ENCODE data around the gene SNTN.
A peak's percentile ranks its signal among the peaks of the same experiment; 100 is the strongest.

Gene SNTN

GRCh38 chr3:63624941-63625560, 27.4 kb upstream of the SNTN start:
- no peak overlapping the region for H3K27ac ChIP-seq
- no peak for TF ChIP-seq CTCF (conservative IDR thresholded peaks at IDR 0.05)

DNA sequence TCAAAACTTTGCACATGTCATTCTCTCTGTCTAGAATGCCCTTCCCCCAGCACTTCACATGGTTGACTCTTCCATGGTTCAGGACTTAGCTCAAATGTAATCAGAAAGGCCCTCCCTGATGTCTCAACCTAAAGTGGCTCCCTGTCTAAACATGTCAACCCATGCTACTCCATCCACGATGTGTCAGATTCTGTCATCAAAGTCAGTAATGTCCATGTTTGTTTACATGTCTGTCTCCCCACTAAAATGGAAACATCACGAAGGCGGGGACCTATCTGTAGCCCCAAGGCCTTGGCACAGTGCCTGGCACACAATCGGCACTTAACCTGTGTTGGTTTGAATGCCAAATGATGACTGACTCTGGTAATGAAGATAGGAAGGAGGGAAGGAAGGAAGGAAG, 20.8 kb upstream of the SNTN start:
- no peak for TF ChIP-seq CTCF (conservative IDR thresholded peaks at IDR 0.05)
- no peak overlapping the region for H3K27ac ChIP-seq

- H3K27ac ChIP-seq = no peak overlapping the region
- TF ChIP-seq CTCF (conservative IDR thresholded peaks at IDR 0.05) = no peak
Observed at GRCh38 chr3:63635186-63635585, 17.3 kb upstream of the SNTN start.

DNA sequence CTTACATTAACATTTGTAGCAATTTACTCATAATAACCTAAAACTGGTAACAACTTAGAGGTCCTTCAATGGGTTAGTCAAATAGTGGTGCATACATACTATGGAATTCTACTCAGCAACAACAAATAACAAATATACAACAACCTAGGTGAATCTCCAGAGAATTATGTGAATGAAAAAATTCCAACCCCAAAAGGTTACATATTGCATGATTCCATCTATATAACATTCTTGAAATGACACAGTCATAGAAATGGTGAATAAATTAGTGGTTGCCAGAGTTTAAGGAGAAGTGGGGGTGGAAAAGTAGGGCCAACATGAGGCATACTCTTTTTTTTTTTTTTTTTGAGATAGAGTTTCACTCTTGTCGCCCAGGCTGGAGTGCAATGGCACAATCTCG, 12.7 kb upstream of the SNTN start:
- H3K27ac ChIP-seq = no peak overlapping the region
- no peak for TF ChIP-seq CTCF (conservative IDR thresholded peaks at IDR 0.05)

- H3K27ac ChIP-seq = no peak overlapping the region
Observed at GRCh38 chr3:63642488-63642887, 10.0 kb upstream of the SNTN start.

DNA sequence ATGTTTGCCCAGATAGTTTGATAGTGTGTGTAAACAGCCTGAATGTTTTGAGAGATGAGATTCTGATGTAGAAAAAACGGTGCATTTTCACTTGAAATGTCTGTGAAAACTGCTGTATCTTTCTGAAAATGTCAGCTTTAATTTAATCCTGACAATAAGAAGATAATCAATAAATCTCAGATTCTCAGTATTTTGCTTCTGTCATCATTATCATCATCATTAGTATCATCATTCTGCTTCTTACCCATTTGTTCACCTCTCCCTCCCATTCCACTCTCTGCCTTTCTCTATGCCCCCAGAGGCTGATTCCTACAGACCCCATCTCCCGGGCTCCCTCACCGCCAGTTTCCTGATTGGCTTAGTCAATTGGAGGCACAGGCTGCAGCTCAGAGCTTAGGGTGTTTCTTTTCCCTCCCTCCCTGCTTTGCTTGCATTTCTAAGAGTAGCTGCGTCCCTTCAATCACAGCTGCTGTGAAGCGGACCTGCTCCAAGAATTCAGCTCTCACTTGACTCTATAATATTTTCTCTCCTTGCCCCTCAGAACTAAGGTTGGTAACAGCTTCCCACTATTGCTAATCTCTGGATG, 8.2 kb upstream of the SNTN start:
- TF ChIP-seq CTCF (conservative IDR thresholded peaks at IDR 0.05) = no peak
- peak overlapping the region; percentile 56 for H3K27ac ChIP-seq

More at GRCh38 chr3:63642488-63642887, 10.0 kb upstream of the SNTN start:
- no peak for TF ChIP-seq CTCF (conservative IDR thresholded peaks at IDR 0.05)

DNA sequence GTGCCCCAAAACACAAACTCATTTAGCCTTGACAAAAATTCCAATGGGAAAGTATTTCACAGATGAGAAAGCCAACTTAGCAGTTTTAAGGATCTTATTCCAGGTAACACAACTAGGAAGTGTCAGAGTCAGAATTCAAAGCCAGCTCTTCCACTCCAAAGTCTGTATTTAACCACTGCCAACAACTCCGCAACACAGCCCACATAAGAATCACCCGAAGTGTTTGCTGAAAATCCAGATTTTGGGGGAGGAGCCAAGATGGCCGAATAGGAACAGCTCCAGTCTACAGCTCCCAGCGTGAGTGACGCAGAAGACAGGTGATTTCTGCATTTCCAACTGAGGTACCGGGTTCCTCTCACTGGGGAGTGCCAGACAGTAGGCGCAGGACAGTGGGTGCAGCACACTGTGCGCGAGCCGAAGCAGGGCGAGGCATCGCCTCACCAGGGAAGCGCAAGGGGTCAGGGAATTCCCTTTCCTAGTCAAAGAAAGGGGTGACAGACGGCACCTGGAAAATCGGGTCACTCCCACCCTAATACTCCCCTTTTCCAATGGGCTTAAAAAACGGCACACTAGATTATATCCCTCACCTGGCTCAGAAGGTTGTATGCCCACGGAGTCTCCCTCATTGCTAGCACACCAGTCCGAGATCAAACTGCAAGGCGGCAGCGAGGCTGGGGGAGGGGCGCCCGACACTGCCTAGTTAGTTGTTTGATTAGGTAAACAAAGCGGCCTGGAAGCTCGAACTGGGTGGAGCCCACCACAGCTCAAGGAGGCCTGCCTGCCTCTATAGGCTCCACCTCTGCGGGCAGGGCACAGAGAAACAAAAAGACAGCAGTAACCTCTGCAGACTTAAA, 7.3 kb upstream of the SNTN start:
- H3K27ac ChIP-seq = peak overlapping the region; percentile 56
